GM23248 (cell line): ENCODE measurements around the gene ASAP2. TPM values are rescaled to one million over a fixed set of nuclear protein-coding genes. Genes with fewer than 3 reads are reported as not detected.
A peak's percentile ranks its signal among the peaks of the same experiment; 100 is the strongest.

Experiments used
- DNase-seq: peaks from one replicate; pipeline ENCODE4 v3.0.0-alpha.2; 2015
- H2AFZ ChIP-seq: fragments of 200-600 bp; sonication (generic); 2 replicates; pipeline ENCODE4 v1.6.1; 2016; ENCODE audit warnings: antibody characterized with exemption
- H3F3A ChIP-seq: fragments of 200-600 bp; sonication (generic); 2 replicates; pipeline ENCODE4 v1.6.1; 2016; ENCODE audit warnings: mild to moderate bottlenecking, antibody characterized with exemption, mixed run types; ENCODE audit not compliant: insufficient read depth
- H3K27ac ChIP-seq: fragments of 200-600 bp; sonication (generic); 2 replicates; pipeline ENCODE4 v1.5.1; 2016; ENCODE audit warnings: mild to moderate bottlenecking
- H3K27me3 ChIP-seq: fragments of 200-600 bp; sonication (generic); replicated peaks from 2 replicates; pipeline ENCODE4 v1.6.1; 2016; ENCODE audit warnings: mild to moderate bottlenecking; ENCODE audit not compliant: insufficient read depth
- H3K36me3 ChIP-seq: fragments of 200-600 bp; sonication (generic); 2 replicates; pipeline ENCODE4 v1.6.1; 2016; ENCODE audit warnings: low read depth, mild to moderate bottlenecking
- H3K4me1 ChIP-seq: fragments of 200-600 bp; sonication (generic); 2 replicates; pipeline ENCODE4 v1.6.1; 2016; ENCODE audit warnings: mild to moderate bottlenecking; ENCODE audit not compliant: insufficient read depth
- H3K4me2 ChIP-seq: fragments of 200-600 bp; sonication (generic); one replicate; pipeline ENCODE4 v1.6.1; 2016; ENCODE audit warnings: mild to moderate bottlenecking; ENCODE audit not compliant: unreplicated experiment
- H3K4me3 ChIP-seq: fragments of 200-600 bp; sonication (generic); 2 replicates; pipeline ENCODE4 v1.5.1; 2016; ENCODE audit warnings: mild to moderate bottlenecking
- H3K79me2 ChIP-seq: fragments of 200-600 bp; sonication (generic); 2 replicates; pipeline ENCODE4 v1.6.1; 2016; ENCODE audit warnings: mild to moderate bottlenecking; ENCODE audit not compliant: insufficient read depth
- H3K9ac ChIP-seq: fragments of 200-600 bp; sonication (generic); 2 replicates; pipeline ENCODE4 v1.6.1; 2016; ENCODE audit warnings: mild to moderate bottlenecking
- H3K9me2 ChIP-seq: fragments of 200-600 bp; sonication (generic); 2 replicates; pipeline ENCODE4 v1.6.1; 2016; ENCODE audit warnings: mixed run types, mild to moderate bottlenecking, moderate library complexity; ENCODE audit not compliant: insufficient read depth
- H3K9me3 ChIP-seq: fragments of 200-600 bp; sonication (generic); one replicate; pipeline ENCODE4 v1.6.1; 2017; ENCODE audit warnings: low read depth
- H4K20me1 ChIP-seq: fragments of 200-600 bp; sonication (generic); 2 replicates; pipeline ENCODE4 v1.6.0; 2016; ENCODE audit not compliant: insufficient read depth
- EZH2 ChIP-seq: fragments of 200-600 bp; sonication (generic); IDR thresholded peaks from 2 replicates; pipeline ENCODE4 v1.6.1; 2018; ENCODE audit warnings: antibody characterized with exemption, mild to moderate bottlenecking; ENCODE audit not compliant: insufficient read depth, poor library complexity, severe bottlenecking
- EZH2phosphoT487 ChIP-seq: fragments of 200-600 bp; sonication (generic); IDR thresholded peaks from 2 replicates; pipeline ENCODE4 v1.6.1; 2018; ENCODE audit warnings: antibody characterized with exemption, moderate library complexity, mild to moderate bottlenecking, low read depth; ENCODE audit not compliant: insufficient read depth
- WGBS, 2 experiments: methylation state at CpG; one replicate each; pipeline ENCODE4 v1.1.6; 2015 to 2017; ENCODE audit warnings: low lambda C conversion rate in 2 of 2, low coverage in 1 of 2; ENCODE audit errors: missing lambda C conversion rate in 2 of 2; 5-methylcytosine and 5-hydroxymethylcytosine counted together
- in situ Hi-C: fragments of 300-500 bp; cut with MboI; formaldehyde crosslinking; loops from 2 replicates; pipeline ENCODE4 v1.15.0; 2020
- polyA plus RNA-seq: library from polyadenylated mRNA; unstranded; fragments of >200 nt; fragmentation: Nextera tagmentation; extraction: Ambion mirVana; gene quantifications from 2 replicates; pipeline ENCODE4 v1.2.1, GENCODE V29; 2016
- total RNA-seq: library from RNA; depleted of rRNA; stranded (reverse); fragments of >200 nt; shearing (Covaris generic); gene quantifications from 2 replicates; pipeline ENCODE4 v1.2.3, GENCODE V29; 2014

Gene ASAP2
- total and polyA plus RNA-seq, 2 experiments from 2014 or later = 8.8 to 49.6 TPM

- peak; percentile 81 for DNase-seq
- Histone ChIP-seq H3K9ac (no peak overlapping the region), H3K27me3 (no peaks in the 10 kb centered on the region), H3K9me3 (no peaks in the 10 kb centered on the region), H3K4me2 (peak overlapping the region; percentile 59), H4K20me1 (no peaks in the 10 kb centered on the region), H3F3A (peaks cover 9% of the 10 kb centered on the region; the same call in 1 of the 2 replicates), H3K27ac (peak overlapping the region; percentile 32), H3K4me3 (no peak overlapping the region), H3K36me3 (no peaks in the 10 kb centered on the region), H3K9me2 (no peaks in the 10 kb centered on the region), H3K4me1 (peaks cover 14% of the 10 kb centered on the region), H3K79me2 (no peaks in the 10 kb centered on the region), H2AFZ (peak overlapping the region; percentile 60)
- in situ Hi-C loops = no loop called here
- WGBS, 2 experiments = 66 to 73% methylated on average over 8 of the region's 8 CpGs
- TF ChIP-seq EZH2phosphoT487 (no peak), EZH2 (no peak)
Measured at GRCh38 chr2:9163306-9164111, 43.1 kb upstream of the ASAP2 start.

- Histone ChIP-seq H3K4me3 (no peak overlapping the region), H3K27me3 (no peaks in the 10 kb centered on the region), H3K79me2 (no peaks in the 10 kb centered on the region), H3K27ac (no peak overlapping the region), H3K9me3 (no peaks in the 10 kb centered on the region), H3K36me3 (no peaks in the 10 kb centered on the region), H3K9ac (no peak overlapping the region), H3K4me1 (peaks cover 14% of the 10 kb centered on the region), H3K4me2 (no peak overlapping the region), H2AFZ (no peak overlapping the region), H3K9me2 (no peaks in the 10 kb centered on the region), H4K20me1 (no peaks in the 10 kb centered on the region), H3F3A (peaks cover 9% of the 10 kb centered on the region; the same call in 1 of the 2 replicates)
- 97 to 99% methylated on average over 4 of the region's 4 CpGs for WGBS, 2 experiments
- DNase-seq = peak; percentile 17
- TF ChIP-seq EZH2 = no peak
- in situ Hi-C loops = no loop called here
Measured at GRCh38 chr2:9164112-9164608, 42.5 kb upstream of the ASAP2 start.

GRCh38 chr2:9165625-9166024, 41.0 kb upstream of the ASAP2 start:
- 81 to 83% methylated on average over 5 of the region's 5 CpGs for WGBS, 2 experiments
- H3K4me1 ChIP-seq = peaks cover 14% of the 10 kb centered on the region
- no peaks in the 10 kb centered on the region for H3K9me2 ChIP-seq
- no peak for TF ChIP-seq EZH2
- TF ChIP-seq EZH2phosphoT487 = no peak
- no peak overlapping the region for H2AFZ ChIP-seq
- peaks cover 9% of the 10 kb centered on the region; the same call in 1 of the 2 replicates for H3F3A ChIP-seq
- no peaks in the 10 kb centered on the region for H3K27me3 ChIP-seq
- no peak overlapping the region for H3K27ac ChIP-seq
- H3K9ac ChIP-seq = no peak overlapping the region
- H3K36me3 ChIP-seq = no peaks in the 10 kb centered on the region
- H3K4me2 ChIP-seq = no peak overlapping the region
- in situ Hi-C loops = no loop called here
- DNase-seq = peak; percentile 73
- no peaks in the 10 kb centered on the region for H3K79me2 ChIP-seq
- H4K20me1 ChIP-seq = no peaks in the 10 kb centered on the region
- no peak overlapping the region for H3K4me3 ChIP-seq
- H3K9me3 ChIP-seq = no peaks in the 10 kb centered on the region

GRCh38 chr2:9166579-9167377, 39.8 kb upstream of the ASAP2 start:
- peaks cover 14% of the 10 kb centered on the region for H3K4me1 ChIP-seq
- in situ Hi-C loops = no loop called here
- H3K4me3 ChIP-seq = no peak overlapping the region
- TF ChIP-seq EZH2 = no peak
- TF ChIP-seq EZH2phosphoT487 = no peak
- WGBS, 2 experiments = 80 to 82% methylated on average over 11 of the region's 11 CpGs
- H3K27ac ChIP-seq = no peak overlapping the region
- H3K4me2 ChIP-seq = no peak overlapping the region
- no peaks in the 10 kb centered on the region for H3K9me3 ChIP-seq
- H2AFZ ChIP-seq = peak overlapping the region; percentile 63; the same call in 1 of the 2 replicates
- H3K9ac ChIP-seq = no peak overlapping the region
- H4K20me1 ChIP-seq = no peaks in the 10 kb centered on the region
- no peaks in the 10 kb centered on the region for H3K36me3 ChIP-seq
- no peaks in the 10 kb centered on the region for H3K9me2 ChIP-seq
- no peaks in the 10 kb centered on the region for H3K79me2 ChIP-seq
- peaks cover 9% of the 10 kb centered on the region; the same call in 1 of the 2 replicates for H3F3A ChIP-seq
- DNase-seq = peak; percentile 24
- no peaks in the 10 kb centered on the region for H3K27me3 ChIP-seq
